Endothelial cell of umbilical vein (primary cell): ENCODE results near the gene LAMB3. TPM values are rescaled to one million over a fixed set of nuclear protein-coding genes. Genes with fewer than 3 reads are reported as not detected.

Experiments used
- BruUV-seq: library from RNA; stranded (reverse); fragments of 400-500 nt; replicated peaks from 2 replicates; lab custom pipeline; 2021; lab: Mats Ljungman, UMichigan
- CTCF ChIA-PET: fragments of 300-600, 350-600 bp; sonication (Branson Sonifier 250); formaldehyde crosslinking; loops from one replicate; lab custom pipeline; 2021; ENCODE audit warnings: antibody characterized with exemption, inconsistent platforms; lab: Charles Lee
- POLR2A ChIA-PET: fragments of 300-600, 350-600 bp; sonication (Branson Sonifier 250); formaldehyde crosslinking; loops from one replicate; lab custom pipeline; 2021; ENCODE audit warnings: antibody characterized with exemption, inconsistent platforms; lab: Charles Lee
- DNase-seq: peaks from one replicate; pipeline ENCODE4 v3.0.0-alpha.2; 2011; ENCODE audit warnings: low read depth, low spot score
- FAIRE-seq: peaks from 2 replicates; lab custom pipeline; 2011; peaks lifted over from hg19 to GRCh38; lab: Jason Lieb, UNC
- H2AFZ ChIP-seq: 2 replicates; pipeline ENCODE4 v1.6.0; 2012; ENCODE audit warnings: low read depth, low read length, control low read depth, inconsistent platforms
- H3K27ac ChIP-seq: 2 replicates; pipeline ENCODE4 v1.5.1; 2011; ENCODE audit warnings: low read depth, mild to moderate bottlenecking, control low read depth, low read length, moderate library complexity; ENCODE audit not compliant: insufficient read depth
- H3K27me3 ChIP-seq, 2 experiments: 2 replicates each; pipeline versions ENCODE4 v1.6.0 to v1.6.1; 2011; ENCODE audit warnings: low read length in 2 of 2, mixed read lengths in 1 of 2; ENCODE audit not compliant: control insufficient read depth in 2 of 2, insufficient read depth in 2 of 2
- H3K36me3 ChIP-seq, 2 experiments: 2 replicates in 1 of 2; 3 replicates in 1 of 2; pipeline ENCODE4 v1.5.1; 2011; ENCODE audit warnings: low read length in 2 of 2, mild to moderate bottlenecking in 1 of 2, moderate library complexity in 1 of 2; ENCODE audit not compliant: control insufficient read depth in 2 of 2, insufficient read depth in 2 of 2; ENCODE audit errors: extremely low read depth in 1 of 2
- H3K4me1 ChIP-seq: 3 replicates; pipeline ENCODE4 v1.5.1; 2011; ENCODE audit warnings: mild to moderate bottlenecking, low read length; ENCODE audit not compliant: control insufficient read depth, insufficient read depth; ENCODE audit errors: extremely low read depth
- H3K4me2 ChIP-seq: 2 replicates; pipeline ENCODE4 v1.6.1; 2011; ENCODE audit warnings: low read length, control low read depth, mixed read lengths; ENCODE audit not compliant: insufficient read depth
- H3K4me3 ChIP-seq, 3 experiments: fragments of 200-600 bp in 1 of 3; sonication (generic), shearing (Covaris generic) in 1 of 3; replicated peaks in 1 of 3; 2 replicates each; pipeline ENCODE4 v1.5.1; 2011 to 2016; ENCODE audit warnings: control low read depth in 3 of 3, low read length in 3 of 3, mild to moderate bottlenecking in 2 of 3, inconsistent platforms in 1 of 3, low read depth in 1 of 3, moderate library complexity in 1 of 3; ENCODE audit not compliant: insufficient read depth in 1 of 3
- H3K79me2 ChIP-seq: 2 replicates; pipeline ENCODE4 v1.6.0; 2012; ENCODE audit warnings: low read length, inconsistent platforms; ENCODE audit not compliant: control insufficient read depth, insufficient read depth
- H3K9ac ChIP-seq: replicated peaks from 2 replicates; pipeline ENCODE3; 2011; ENCODE audit warnings: low read length, control low read depth; ENCODE audit not compliant: insufficient read depth; ENCODE audit errors: extremely low read depth
- H3K9me1 ChIP-seq: replicated peaks from 3 replicates; pipeline ENCODE4 v1.6.0; 2011; ENCODE audit warnings: mild to moderate bottlenecking, low read length; ENCODE audit not compliant: control insufficient read depth, insufficient read depth; ENCODE audit errors: extremely low read depth
- H3K9me3 ChIP-seq: replicated peaks from 2 replicates; pipeline ENCODE4 v1.5.1; 2012; ENCODE audit warnings: low read length, inconsistent platforms; ENCODE audit not compliant: control insufficient read depth, insufficient read depth
- H4K20me1 ChIP-seq: replicated peaks from 2 replicates; pipeline ENCODE3; 2011; ENCODE audit warnings: mild to moderate bottlenecking, low read length; ENCODE audit not compliant: control insufficient read depth, insufficient read depth; ENCODE audit errors: extremely low read depth
- EZH2 ChIP-seq: IDR thresholded peaks from 2 replicates; pipeline ENCODE4 v1.6.1; 2012; ENCODE audit warnings: borderline replicate concordance, low read depth, mild to moderate bottlenecking, moderate library complexity, low read length, inconsistent platforms; ENCODE audit not compliant: severe bottlenecking
- FOS ChIP-seq: IDR thresholded peaks from 2 replicates; pipeline ENCODE4 v1.6.1; 2011; ENCODE audit warnings: mild to moderate bottlenecking, low read length, moderate library complexity, borderline replicate concordance; ENCODE audit not compliant: insufficient read depth
- GATA2 ChIP-seq: IDR thresholded peaks from 2 replicates; pipeline ENCODE4 v1.7.0; 2011; ENCODE audit warnings: low read depth, mild to moderate bottlenecking, moderate library complexity, mixed read lengths, low read length; ENCODE audit not compliant: insufficient read length, insufficient read depth
- JUN ChIP-seq: IDR thresholded peaks from 2 replicates; pipeline ENCODE4 v1.6.1; 2011; ENCODE audit warnings: borderline replicate concordance, low read depth; ENCODE audit not compliant: insufficient read length, insufficient read depth
- MYC ChIP-seq: IDR thresholded peaks from one replicate; pipeline ENCODE4 v1.6.1; 2011; ENCODE audit warnings: mild to moderate bottlenecking, low read depth, low read length
- POLR2A ChIP-seq: IDR thresholded peaks from 2 replicates; pipeline ENCODE4 v1.6.1; 2012; ENCODE audit warnings: low read depth, mild to moderate bottlenecking, control low read depth, low read length
- POLR2AphosphoS5 ChIP-seq: IDR thresholded peaks from 2 replicates; pipeline ENCODE4 v1.6.1; 2012; ENCODE audit warnings: low read depth, mild to moderate bottlenecking, control low read depth, low read length, moderate library complexity; ENCODE audit not compliant: insufficient read depth
- dilution Hi-C: fragments of 300-500 bp; cut with MboI; formaldehyde crosslinking; loops from one replicate; pipeline ENCODE4 v1.15.0; 2019; ENCODE audit warnings: low sequenced_read_pairs; ENCODE audit not compliant: extremely low pct_ligation_motif_present
- intact Hi-C: fragments of 100-400 bp; cut with micrococcal nuclease; formaldehyde crosslinking; loops from one replicate; pipeline ENCODE4 v1.10.0; 2022
- polyA plus RNA-seq, 4 experiments: library from polyadenylated mRNA; depleted of rRNA in 3 of 4; stranded (reverse) in 3 of 4; unstranded in 1 of 4; fragments of >200 nt; gene quantifications; 2 replicates each; pipeline versions ENCODE4 v1.2.1 to v1.2.3, GENCODE V29; 2011 to 2012; ENCODE audit warnings: missing spikeins in 1 of 4
- total RNA-seq: library from RNA; stranded (reverse); gene quantifications from 2 replicates; pipeline ENCODE4 v1.2.3, GENCODE V29; 2021
- TF ChIP-seq, protein P1 (sequence below), 2 donors: IDR thresholded peaks; 1 replicate in 1 of 2; 2 replicates in 1 of 2; pipeline ENCODE4 v1.5.1; 2011; ENCODE audit warnings: low read length in 2 of 2, mild to moderate bottlenecking in 2 of 2, moderate library complexity in 2 of 2, control low read depth in 1 of 2, inconsistent platforms in 1 of 2, low read depth in 1 of 2; ENCODE audit not compliant: insufficient read depth in 1 of 2; ENCODE audit errors: extremely low read depth in 1 of 2
- TF ChIP-seq, protein P2 (sequence below): IDR thresholded peaks from 2 replicates; pipeline ENCODE4 v1.6.1; 2011; ENCODE audit not compliant: insufficient read depth, insufficient read length

LAMB3 gene
- total and polyA plus RNA-seq, 2 donors (not counting 3 experiments of a cell fraction or from before 2014, with no cell fraction given): 2.6 to 3.1 TPM

DNA sequence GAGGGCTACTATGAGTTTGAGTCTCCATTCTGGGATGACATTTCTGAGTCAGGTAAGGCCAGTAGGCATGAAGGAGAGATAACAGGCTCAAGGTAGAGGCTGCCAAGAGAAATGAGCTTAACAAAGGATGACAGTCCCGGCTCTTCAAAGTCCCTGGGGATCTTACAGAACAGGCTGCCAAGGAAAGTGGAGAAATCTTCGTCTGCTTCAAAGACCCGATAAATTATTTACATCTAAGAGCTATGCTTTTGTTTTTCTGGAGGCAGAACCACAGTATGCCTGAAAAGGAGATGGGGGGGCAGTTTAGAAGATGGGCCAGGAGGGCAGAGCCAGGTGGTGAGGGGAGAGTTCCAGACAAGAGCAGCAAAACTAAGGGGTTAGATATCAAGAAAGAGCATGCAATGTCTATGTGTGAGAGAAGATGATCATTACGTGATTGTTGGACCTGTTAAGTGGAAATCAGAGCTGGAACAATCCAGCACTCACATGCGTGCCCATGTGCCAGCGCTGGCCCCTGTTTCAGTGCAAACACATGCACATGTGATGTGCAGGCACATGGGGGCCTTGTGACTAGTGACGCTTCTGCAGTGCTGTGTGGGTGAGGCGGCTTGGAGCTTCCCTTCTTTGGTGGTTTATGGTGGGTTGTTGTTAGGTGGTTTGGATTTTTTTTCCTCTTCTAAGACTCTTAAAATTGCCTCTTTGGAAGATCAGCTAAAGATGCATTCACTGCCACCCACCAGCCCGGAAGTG is 43.0 kb downstream of the LAMB3 start:
- POLR2A ChIA-PET: interaction anchor here (0.6 kb wide), 1 partner anchor 187 kb away, joined by 3 read pairs; no protein-coding TSS in a partner anchor
- CTCF ChIA-PET: interaction anchor here (0.8 to 3.1 kb wide), 4 partner anchors 9 to 32 kb away, joined by 3 to 12 read pairs (median 8); no protein-coding TSS in a partner anchor
- FAIRE-seq: no peak

More for the DNA sequence above, 43.0 kb downstream of the LAMB3 start:
- Histone ChIP-seq H3K27me3 (peaks cover under 1 to 3% of the 10 kb centered on the region in 2 experiments), H4K20me1 (no peaks in the 10 kb centered on the region), H3K4me1 (no peaks in the 10 kb centered on the region), H2AFZ (no peak overlapping the region), H3K9me1 (no peaks in the 10 kb centered on the region), H3K9ac (no peak overlapping the region), H3K79me2 (no peaks in the 10 kb centered on the region), H3K27ac (no peak overlapping the region), H3K4me3 (no peak overlapping the region), H3K9me3 (no peaks in the 10 kb centered on the region), H3K36me3 (no peaks in the 10 kb centered on the region), H3K4me2 (no peak overlapping the region)
- dilution Hi-C loops (no loop called here), intact Hi-C loops (no loop called here)
- TF ChIP-seq, protein P1, sequence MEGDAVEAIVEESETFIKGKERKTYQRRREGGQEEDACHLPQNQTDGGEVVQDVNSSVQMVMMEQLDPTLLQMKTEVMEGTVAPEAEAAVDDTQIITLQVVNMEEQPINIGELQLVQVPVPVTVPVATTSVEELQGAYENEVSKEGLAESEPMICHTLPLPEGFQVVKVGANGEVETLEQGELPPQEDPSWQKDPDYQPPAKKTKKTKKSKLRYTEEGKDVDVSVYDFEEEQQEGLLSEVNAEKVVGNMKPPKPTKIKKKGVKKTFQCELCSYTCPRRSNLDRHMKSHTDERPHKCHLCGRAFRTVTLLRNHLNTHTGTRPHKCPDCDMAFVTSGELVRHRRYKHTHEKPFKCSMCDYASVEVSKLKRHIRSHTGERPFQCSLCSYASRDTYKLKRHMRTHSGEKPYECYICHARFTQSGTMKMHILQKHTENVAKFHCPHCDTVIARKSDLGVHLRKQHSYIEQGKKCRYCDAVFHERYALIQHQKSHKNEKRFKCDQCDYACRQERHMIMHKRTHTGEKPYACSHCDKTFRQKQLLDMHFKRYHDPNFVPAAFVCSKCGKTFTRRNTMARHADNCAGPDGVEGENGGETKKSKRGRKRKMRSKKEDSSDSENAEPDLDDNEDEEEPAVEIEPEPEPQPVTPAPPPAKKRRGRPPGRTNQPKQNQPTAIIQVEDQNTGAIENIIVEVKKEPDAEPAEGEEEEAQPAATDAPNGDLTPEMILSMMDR (IDR thresholded peaks at IDR 0.05; ENCODE audit: extremely low read depth in 1 of 2, insufficient read depth in 1 of 2, low read depth in 1 of 2, low read length in 2 of 2): no peak
- TF ChIP-seq GATA2: no peak
- TF ChIP-seq, protein P2, sequence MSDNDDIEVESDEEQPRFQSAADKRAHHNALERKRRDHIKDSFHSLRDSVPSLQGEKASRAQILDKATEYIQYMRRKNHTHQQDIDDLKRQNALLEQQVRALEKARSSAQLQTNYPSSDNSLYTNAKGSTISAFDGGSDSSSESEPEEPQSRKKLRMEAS: no peak
- no peak for TF ChIP-seq FOS
- no peak for TF ChIP-seq POLR2A
- no peak for TF ChIP-seq JUN
- TF ChIP-seq EZH2: no peak
- TF ChIP-seq POLR2AphosphoS5: no peak
- TF ChIP-seq MYC: no peak
- DNase-seq: no peak
- BruUV-seq: no TSS peak
